RWPE2 (cell line): ENCODE results near the gene LOXHD1.
A peak's percentile ranks its signal among the peaks of the same experiment; 100 is the strongest.

Experiments
- ATAC-seq: fragments of 200-7000 bp; cut with Tn5 transposase; 3 replicates; pipeline ENCODE4 v1.9.1; 2021; ENCODE audit warnings: low read depth
- DNase-seq: peaks from one replicate; pipeline ENCODE4 v3.0.0-alpha.2; 2020; ENCODE audit warnings: low spot score
- H3K27ac ChIP-seq: fragments of 450-650 bp; 2 replicates; pipeline ENCODE4 v1.5.1; 2017; ENCODE audit warnings: mild to moderate bottlenecking; ENCODE audit not compliant: poor library complexity, severe bottlenecking
- H3K27me3 ChIP-seq: fragments of 250-450 bp; sonication (Bioruptor Pico); 2 replicates; pipeline ENCODE4 v1.5.1; 2021; ENCODE audit warnings: mild to moderate bottlenecking, moderate library complexity; ENCODE audit not compliant: insufficient read depth, poor library complexity, severe bottlenecking
- H3K36me3 ChIP-seq: fragments of 250-450 bp; sonication (Bioruptor Pico); 2 replicates; pipeline ENCODE4 v1.5.1; 2020; ENCODE audit warnings: low read depth, mild to moderate bottlenecking, moderate library complexity
- H3K4me1 ChIP-seq: fragments of 250-450 bp; sonication (Bioruptor Pico); 2 replicates; pipeline ENCODE4 v1.5.1; 2021; ENCODE audit warnings: mild to moderate bottlenecking, moderate library complexity; ENCODE audit not compliant: insufficient read depth, poor library complexity, severe bottlenecking
- H3K4me3 ChIP-seq: fragments of 250-450 bp; sonication (Bioruptor Pico); 2 replicates; pipeline ENCODE4 v1.5.1; 2021; ENCODE audit warnings: mild to moderate bottlenecking, moderate library complexity; ENCODE audit not compliant: severe bottlenecking
- H3K9me3 ChIP-seq: fragments of 250-450 bp; sonication (Bioruptor Pico); 2 replicates; pipeline ENCODE4 v1.5.1; 2021; ENCODE audit warnings: mild to moderate bottlenecking, moderate library complexity; ENCODE audit not compliant: severe bottlenecking
- TF ChIP-seq, protein P1 (sequence below): fragments of 450-650 bp; IDR thresholded peaks from one replicate; pipeline ENCODE4 v1.5.1; 2017; ENCODE audit warnings: mild to moderate bottlenecking, moderate library complexity; ENCODE audit not compliant: poor library complexity, severe bottlenecking

The LOXHD1 gene

DNA sequence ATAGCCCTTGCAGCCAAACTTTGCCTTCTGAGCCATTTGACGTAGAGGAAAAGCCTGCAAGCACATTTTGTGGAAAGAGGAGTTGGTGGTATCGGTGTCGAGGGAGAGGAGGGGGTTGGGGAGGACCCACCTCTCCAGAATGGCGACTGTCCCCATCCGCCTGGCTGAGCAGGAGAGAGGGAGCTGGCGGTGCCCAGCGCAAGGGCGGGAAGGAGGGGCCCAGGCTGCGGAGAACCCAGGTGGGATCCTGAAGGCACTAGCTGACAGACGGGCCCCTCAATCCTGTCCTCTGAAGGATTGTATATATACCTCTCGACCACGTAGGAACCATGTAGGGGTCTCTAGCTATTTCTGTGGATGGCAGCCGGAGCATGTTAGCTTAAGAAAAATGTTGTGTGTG lies 200.3 kb downstream of the LOXHD1 start:
- H3K36me3 ChIP-seq: no peaks in the 10 kb centered on the region
- ATAC-seq (no peak), DNase-seq (no peak)
- H3K27ac ChIP-seq: no peak overlapping the region
- H3K4me3 ChIP-seq: no peak overlapping the region
- H3K9me3 ChIP-seq: no peaks in the 10 kb centered on the region
- H3K4me1 ChIP-seq: no peaks in the 10 kb centered on the region
- TF ChIP-seq, protein P1, sequence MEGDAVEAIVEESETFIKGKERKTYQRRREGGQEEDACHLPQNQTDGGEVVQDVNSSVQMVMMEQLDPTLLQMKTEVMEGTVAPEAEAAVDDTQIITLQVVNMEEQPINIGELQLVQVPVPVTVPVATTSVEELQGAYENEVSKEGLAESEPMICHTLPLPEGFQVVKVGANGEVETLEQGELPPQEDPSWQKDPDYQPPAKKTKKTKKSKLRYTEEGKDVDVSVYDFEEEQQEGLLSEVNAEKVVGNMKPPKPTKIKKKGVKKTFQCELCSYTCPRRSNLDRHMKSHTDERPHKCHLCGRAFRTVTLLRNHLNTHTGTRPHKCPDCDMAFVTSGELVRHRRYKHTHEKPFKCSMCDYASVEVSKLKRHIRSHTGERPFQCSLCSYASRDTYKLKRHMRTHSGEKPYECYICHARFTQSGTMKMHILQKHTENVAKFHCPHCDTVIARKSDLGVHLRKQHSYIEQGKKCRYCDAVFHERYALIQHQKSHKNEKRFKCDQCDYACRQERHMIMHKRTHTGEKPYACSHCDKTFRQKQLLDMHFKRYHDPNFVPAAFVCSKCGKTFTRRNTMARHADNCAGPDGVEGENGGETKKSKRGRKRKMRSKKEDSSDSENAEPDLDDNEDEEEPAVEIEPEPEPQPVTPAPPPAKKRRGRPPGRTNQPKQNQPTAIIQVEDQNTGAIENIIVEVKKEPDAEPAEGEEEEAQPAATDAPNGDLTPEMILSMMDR: no peak
- H3K27me3 ChIP-seq: no peaks in the 10 kb centered on the region

DNA sequence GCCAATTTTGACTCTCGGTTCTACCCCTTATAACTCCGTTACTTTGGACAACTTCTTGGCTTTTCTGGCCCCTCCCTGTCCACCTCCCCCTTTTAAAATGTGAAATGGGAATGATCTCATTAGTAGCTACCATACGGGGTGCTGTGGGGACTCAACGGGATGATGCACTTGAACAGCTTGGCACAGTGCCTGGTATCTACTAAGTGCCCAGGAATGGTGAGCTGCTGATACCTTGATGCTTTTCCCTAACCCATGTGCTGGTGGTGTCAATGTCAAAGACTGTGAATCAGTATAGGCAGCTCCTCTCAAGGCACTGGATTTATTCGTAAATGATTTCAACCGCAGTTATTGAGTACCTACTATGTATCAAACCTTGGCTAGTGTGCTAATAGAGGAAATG lies 204.2 kb downstream of the LOXHD1 start:
- Histone ChIP-seq H3K27ac (no peak overlapping the region), H3K36me3 (peaks cover 19% of the 10 kb centered on the region), H3K9me3 (peaks cover 2% of the 10 kb centered on the region), H3K27me3 (no peaks in the 10 kb centered on the region), H3K4me1 (no peaks in the 10 kb centered on the region), H3K4me3 (no peak overlapping the region)
- TF ChIP-seq, protein P1: no peak
- no peak for DNase-seq
- ATAC-seq: peak; percentile 68; the same call in 2 of the 3 replicates

DNA sequence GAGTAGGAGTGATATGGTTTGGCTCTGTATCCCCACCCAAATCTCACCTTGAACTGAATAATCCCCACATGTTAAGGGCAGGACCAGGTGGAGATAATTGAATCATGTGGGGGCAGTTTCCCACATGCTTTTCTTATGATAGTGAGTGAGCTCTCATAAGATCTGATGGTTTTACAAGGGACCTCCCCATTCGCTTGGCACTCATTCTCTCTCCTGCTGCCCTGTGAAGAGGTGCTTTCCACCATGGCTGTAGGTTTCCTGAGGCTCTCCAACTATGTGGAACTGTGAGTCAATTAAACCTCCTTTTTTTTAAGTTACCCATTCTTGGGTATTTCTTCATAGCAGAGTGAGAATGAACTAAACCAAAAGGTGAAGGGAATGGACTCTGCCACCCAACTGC lies 207.5 kb downstream of the LOXHD1 start:
- Histone ChIP-seq H3K9me3 (peaks cover 2% of the 10 kb centered on the region), H3K36me3 (peaks cover 19% of the 10 kb centered on the region), H3K27ac (no peak overlapping the region), H3K4me1 (no peaks in the 10 kb centered on the region), H3K4me3 (no peak overlapping the region), H3K27me3 (no peaks in the 10 kb centered on the region)
- TF ChIP-seq, protein P1: no peak
- DNase-seq: no peak
- ATAC-seq: no peak

DNA sequence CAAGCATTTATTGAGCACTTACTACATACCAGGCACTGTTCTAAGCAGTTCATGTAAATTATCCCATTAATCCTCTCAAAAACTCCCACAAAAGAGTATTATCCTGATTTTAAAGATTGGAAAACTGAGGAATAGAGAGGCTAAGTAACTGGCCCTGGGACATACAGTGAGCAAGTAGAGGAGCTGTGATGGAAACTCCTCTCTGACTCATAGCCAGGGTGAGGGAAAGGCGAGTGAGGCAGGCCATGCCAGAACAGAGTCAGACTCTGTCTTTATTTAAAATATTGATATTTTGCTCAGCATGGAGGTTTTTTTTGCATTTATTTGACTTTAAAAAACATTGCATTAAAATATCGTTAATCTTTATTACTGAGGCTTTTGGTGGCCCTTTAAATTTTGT lies 208.0 kb downstream of the LOXHD1 start:
- H3K9me3 ChIP-seq: peaks cover 2% of the 10 kb centered on the region
- no peaks in the 10 kb centered on the region for H3K4me1 ChIP-seq
- no peak; the same call in 2 of the 3 replicates for ATAC-seq
- TF ChIP-seq, protein P1: no peak
- H3K4me3 ChIP-seq: no peak overlapping the region
- DNase-seq: no peak
- no peaks in the 10 kb centered on the region for H3K27me3 ChIP-seq
- H3K36me3 ChIP-seq: peaks cover 19% of the 10 kb centered on the region
- no peak overlapping the region for H3K27ac ChIP-seq

DNA sequence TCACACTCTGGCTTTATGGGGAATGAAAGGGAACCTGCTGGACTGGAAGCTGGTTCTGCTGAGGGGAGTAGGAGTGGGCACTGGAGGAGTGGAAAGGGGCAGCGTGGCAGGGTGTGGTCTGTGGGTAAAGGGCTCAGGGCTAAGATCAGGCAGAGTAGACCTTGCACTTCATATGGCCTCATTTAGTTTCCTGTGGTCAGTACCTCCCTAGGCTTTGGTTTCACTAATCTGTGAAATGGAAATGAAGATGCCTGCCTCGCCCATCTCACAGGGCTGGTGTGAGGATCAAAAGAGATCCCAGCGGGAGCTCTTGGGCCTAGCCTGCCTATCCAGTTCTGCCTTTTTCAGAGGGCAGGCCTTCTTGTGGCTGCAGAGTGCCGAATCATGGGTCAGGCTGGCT lies 208.7 kb downstream of the LOXHD1 start:
- Histone ChIP-seq H3K36me3 (peaks cover 19% of the 10 kb centered on the region), H3K9me3 (peaks cover 2% of the 10 kb centered on the region), H3K4me1 (no peaks in the 10 kb centered on the region), H3K27ac (no peak overlapping the region), H3K4me3 (no peak overlapping the region), H3K27me3 (no peaks in the 10 kb centered on the region)
- TF ChIP-seq, protein P1: no peak
- DNase-seq (no peak), ATAC-seq (no peak)
